GM12801 (cell line): ENCODE measurements around the gene DDX24.

Experiments used
- CTCF ChIP-seq: IDR thresholded peaks from one replicate; pipeline ENCODE4 v1.5.1; 2011; ENCODE audit warnings: control low read depth; ENCODE audit not compliant: insufficient read length; ENCODE audit errors: extremely low read depth

The DDX24 gene

GRCh38 chr14:94041551-94042346 lies 39.3 kb downstream of the DDX24 start:
- no peak for TF ChIP-seq CTCF

GRCh38 chr14:94040796-94041195 lies 40.2 kb downstream of the DDX24 start:
- no peak for TF ChIP-seq CTCF

- no peak for TF ChIP-seq CTCF
These were observed 40.8 kb downstream of the DDX24 start for GRCh38 chr14:94040247-94040646.

- no peak for TF ChIP-seq CTCF
These were observed 41.9 kb downstream of the DDX24 start for GRCh38 chr14:94038921-94039629.

GRCh38 chr14:94038510-94038909 lies 42.5 kb downstream of the DDX24 start:
- TF ChIP-seq CTCF: no peak

- no peak for TF ChIP-seq CTCF
These were observed 43.0 kb downstream of the DDX24 start for GRCh38 chr14:94037954-94038353.

GRCh38 chr14:94036313-94037167 lies 44.5 kb downstream of the DDX24 start:
- no peak for TF ChIP-seq CTCF
